NCI-H526 (cell line): ENCODE results near the gene VCPKMT.
"Not testable (repeated sequence)": the region's sequence is repeated elsewhere in the genome, so short reads cannot be mapped to it uniquely, and the experiment has no call there.

Experiments used
- DNase-seq, 2 experiments: peaks; one replicate each; lab custom pipeline; 2025; lab: John Stamatoyannopoulos, UW

Gene VCPKMT

GRCh38 chr14:50092006-50092555, 24.3 kb downstream of the VCPKMT start:
- no peak for DNase-seq

- no peak for DNase-seq
These were observed 25.0 kb downstream of the VCPKMT start for GRCh38 chr14:50091240-50091913.

- no peak for DNase-seq
These were observed 27.2 kb downstream of the VCPKMT start for GRCh38 chr14:50089208-50089607.

- DNase-seq: no peak
These were observed 27.6 kb downstream of the VCPKMT start for GRCh38 chr14:50088731-50089130.

- no peak for DNase-seq
These were observed 28.3 kb downstream of the VCPKMT start for GRCh38 chr14:50088117-50088515.

GRCh38 chr14:50087341-50088116, 28.8 kb downstream of the VCPKMT start:
- DNase-seq: no peak

- DNase-seq: no peak
These were observed 30.1 kb downstream of the VCPKMT start for GRCh38 chr14:50086321-50086711.

- no peak for DNase-seq
These were observed 30.6 kb downstream of the VCPKMT start for GRCh38 chr14:50085570-50086320.

GRCh38 chr14:50084666-50085065, 31.7 kb downstream of the VCPKMT start:
- no peak for DNase-seq

GRCh38 chr14:50083467-50084337, 32.7 kb downstream of the VCPKMT start:
- DNase-seq: no peak

- DNase-seq: no peak
These were observed 33.4 kb downstream of the VCPKMT start for GRCh38 chr14:50082784-50083466.

- no peak for DNase-seq
These were observed 34.0 kb downstream of the VCPKMT start for GRCh38 chr14:50082308-50082742.

GRCh38 chr14:50079103-50079502, 37.3 kb downstream of the VCPKMT start:
- not testable (repeated sequence) for DNase-seq

- not testable (repeated sequence) for DNase-seq
These were observed 42.7 kb downstream of the VCPKMT start for GRCh38 chr14:50073663-50074062.

- no peak for DNase-seq
These were observed 44.0 kb downstream of the VCPKMT start for GRCh38 chr14:50072395-50072794.

GRCh38 chr14:50070840-50071548, 45.4 kb downstream of the VCPKMT start:
- DNase-seq: no peak

GRCh38 chr14:50070230-50070629, 46.1 kb downstream of the VCPKMT start:
- no peak for DNase-seq

GRCh38 chr14:50069325-50069724, 47.0 kb downstream of the VCPKMT start:
- DNase-seq: no peak

- no peak for DNase-seq
These were observed 47.9 kb downstream of the VCPKMT start for GRCh38 chr14:50068496-50068895.
